GM21786 (cell line): ENCODE results near the gene ABCC4.
"Not testable (repeated sequence)": the region's sequence is repeated elsewhere in the genome, so short reads cannot be mapped to it uniquely, and the experiment has no call there.

Experiments used
- ATAC-seq: cut with Tn5 transposase; IDR thresholded peaks from one replicate; pipeline ENCODE4 v1.9.1; 2021; ENCODE audit not compliant: unreplicated experiment

ABCC4 gene

GRCh38 chr13:95298169-95298965 is 2.9 kb downstream of the ABCC4 start:
- ATAC-seq = no peak

- no peak for ATAC-seq
These were observed 4.8 kb downstream of the ABCC4 start for GRCh38 chr13:95296326-95296925.

GRCh38 chr13:95295026-95295425 is 6.2 kb downstream of the ABCC4 start:
- no peak for ATAC-seq

- ATAC-seq = no peak
These were observed 8.6 kb downstream of the ABCC4 start for GRCh38 chr13:95292622-95293021.

- ATAC-seq = not testable (repeated sequence)
These were observed 11.3 kb downstream of the ABCC4 start for GRCh38 chr13:95289901-95290300.

GRCh38 chr13:95289020-95289444 is 12.2 kb downstream of the ABCC4 start:
- ATAC-seq = no peak

GRCh38 chr13:95284436-95284835 is 16.8 kb downstream of the ABCC4 start:
- ATAC-seq = no peak

- ATAC-seq = no peak
These were observed 22.2 kb downstream of the ABCC4 start for GRCh38 chr13:95279016-95279415.

- no peak for ATAC-seq
These were observed 25.2 kb downstream of the ABCC4 start for GRCh38 chr13:95276037-95276505.

- ATAC-seq = no peak
These were observed 25.8 kb downstream of the ABCC4 start for GRCh38 chr13:95275322-95276036.

- not testable (repeated sequence) for ATAC-seq
These were observed 27.6 kb downstream of the ABCC4 start for GRCh38 chr13:95273592-95274132.

GRCh38 chr13:95272076-95272475 is 29.2 kb downstream of the ABCC4 start:
- not testable (repeated sequence) for ATAC-seq

- no peak for ATAC-seq
These were observed 31.5 kb downstream of the ABCC4 start for GRCh38 chr13:95269756-95270155.

- not testable (repeated sequence) for ATAC-seq
These were observed 32.7 kb downstream of the ABCC4 start for GRCh38 chr13:95268343-95269065.

GRCh38 chr13:95267662-95268342 is 33.4 kb downstream of the ABCC4 start:
- no peak for ATAC-seq

- ATAC-seq = no peak
These were observed 37.0 kb downstream of the ABCC4 start for GRCh38 chr13:95264225-95264624.

GRCh38 chr13:95262837-95263384 is 38.3 kb downstream of the ABCC4 start:
- ATAC-seq = no peak

- no peak for ATAC-seq
These were observed 39.3 kb downstream of the ABCC4 start for GRCh38 chr13:95261956-95262355.

- peak; percentile 49 for ATAC-seq
These were observed 41.2 kb downstream of the ABCC4 start for GRCh38 chr13:95260031-95260525.
